Neuron (in vitro differentiated cells): ENCODE measurements around the gene BEND5.

ENCODE experiments used
- H2AFZ ChIP-seq: one replicate; pipeline ENCODE4 v1.6.1; 2013; ENCODE audit warnings: low read depth, mild to moderate bottlenecking, inconsistent platforms, low read length, moderate library complexity
- H3K27me3 ChIP-seq: one replicate; pipeline ENCODE4 v1.6.1; 2013; ENCODE audit warnings: low read length; ENCODE audit not compliant: insufficient read depth
- H3K36me3 ChIP-seq: one replicate; pipeline ENCODE4 v1.6.1; 2013; ENCODE audit warnings: low read length; ENCODE audit not compliant: insufficient read depth
- H3K4me1 ChIP-seq: one replicate; pipeline ENCODE4 v1.6.1; 2013; ENCODE audit warnings: low read length; ENCODE audit not compliant: insufficient read depth
- H3K4me3 ChIP-seq: 2 replicates; pipeline ENCODE4 v1.5.1; 2013; ENCODE audit warnings: mild to moderate bottlenecking, low read length, moderate library complexity
- H3K9me3 ChIP-seq: one replicate; pipeline ENCODE4 v1.6.1; 2013; ENCODE audit warnings: low read length

The BEND5 gene

DNA sequence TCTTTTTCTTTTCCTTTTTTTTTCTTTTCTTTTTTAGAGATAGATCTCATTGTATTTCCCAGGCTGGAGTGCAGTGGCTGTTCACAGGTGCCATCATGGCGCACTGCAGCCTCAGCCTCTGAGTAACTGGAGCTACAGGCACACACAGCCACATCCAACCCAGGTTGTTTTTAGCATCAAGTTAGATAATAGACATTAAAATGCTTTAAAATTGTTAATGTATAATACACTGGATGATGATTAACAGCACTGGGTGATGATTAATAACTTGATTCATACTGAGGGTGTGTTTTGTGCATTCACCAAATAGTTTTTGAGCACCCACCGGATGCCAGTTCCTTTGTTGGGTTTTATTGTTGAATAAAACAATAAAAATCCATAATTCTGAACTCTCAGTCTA, 75.2 kb downstream of the BEND5 start:
- Histone ChIP-seq H2AFZ (no peak overlapping the region), H3K9me3 (no peaks in the 10 kb centered on the region), H3K36me3 (no peaks in the 10 kb centered on the region), H3K27me3 (no peaks in the 10 kb centered on the region), H3K4me1 (no peaks in the 10 kb centered on the region), H3K4me3 (no peak overlapping the region)

DNA sequence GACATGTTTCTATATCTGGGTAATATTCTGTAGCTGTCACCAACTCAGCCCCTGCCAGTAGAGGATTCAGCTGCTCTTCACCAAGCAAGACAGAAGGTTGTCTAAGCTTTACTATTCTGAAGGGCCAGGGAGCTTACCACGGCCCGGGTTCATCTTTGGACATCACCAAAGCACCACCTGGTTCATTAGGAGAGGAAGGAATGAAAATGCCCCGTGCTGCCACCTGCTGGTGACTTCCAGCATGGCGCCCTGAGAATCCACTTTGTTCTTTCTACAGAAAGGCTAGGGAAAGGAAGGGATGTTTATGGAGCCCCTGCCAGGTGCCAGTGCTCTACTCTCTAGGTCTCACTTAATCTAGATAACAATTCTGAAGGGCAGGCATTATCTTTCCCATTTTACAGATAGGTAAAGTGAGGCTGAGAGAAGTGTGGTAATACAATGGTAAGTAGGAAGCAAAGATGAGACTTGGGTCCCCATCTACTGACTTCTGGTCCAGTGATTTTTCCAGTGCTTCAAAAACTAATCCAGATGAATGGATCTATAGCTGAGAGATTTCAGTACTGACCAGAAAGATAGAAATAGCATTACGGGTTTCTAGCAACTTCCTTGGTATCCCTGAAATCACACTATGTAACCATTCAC, 79.5 kb downstream of the BEND5 start:
- Histone ChIP-seq H3K4me1 (no peaks in the 10 kb centered on the region), H3K4me3 (no peak overlapping the region), H2AFZ (no peak overlapping the region), H3K27me3 (peaks cover 3% of the 10 kb centered on the region), H3K9me3 (no peaks in the 10 kb centered on the region), H3K36me3 (no peaks in the 10 kb centered on the region)

- no peaks in the 10 kb centered on the region for H3K9me3 ChIP-seq
- H3K4me3 ChIP-seq: no peak overlapping the region
- H3K27me3 ChIP-seq: peaks cover 3% of the 10 kb centered on the region
- H3K4me1 ChIP-seq: no peaks in the 10 kb centered on the region
- H2AFZ ChIP-seq: no peak overlapping the region
- no peaks in the 10 kb centered on the region for H3K36me3 ChIP-seq
These were observed 81.5 kb downstream of the BEND5 start for GRCh38 chr1:48695161-48695560.

DNA sequence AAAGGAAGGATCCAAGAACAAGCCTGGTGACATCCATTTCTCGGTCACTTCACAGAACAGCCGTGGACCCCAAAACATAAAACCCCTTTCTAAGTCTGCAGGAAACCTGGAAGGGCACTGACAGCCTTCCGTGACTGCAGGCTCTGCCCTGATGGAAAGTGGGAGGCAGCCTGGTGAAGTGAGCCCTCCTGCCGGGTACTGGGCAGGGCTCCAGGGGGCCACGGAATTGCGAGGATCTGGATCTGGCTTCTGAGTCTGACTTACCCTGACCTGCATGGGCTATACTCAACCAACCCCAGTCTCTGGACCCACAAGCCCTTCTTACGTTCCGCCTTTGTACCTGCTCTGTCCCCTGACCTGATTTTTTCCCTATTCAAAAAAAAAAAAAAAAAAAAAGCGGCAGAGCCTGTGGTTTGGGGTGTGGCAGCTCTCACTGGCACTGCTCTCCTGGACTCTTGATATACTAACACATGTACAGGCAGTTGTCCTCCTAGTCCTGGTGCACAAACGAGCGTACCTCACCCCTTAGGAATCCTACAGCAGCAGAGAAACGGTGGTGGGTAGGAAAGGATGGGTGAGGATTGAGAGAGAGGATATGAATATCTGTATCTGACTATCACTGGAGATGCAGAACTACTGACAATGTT, 82.9 kb downstream of the BEND5 start:
- no peak overlapping the region for H3K4me3 ChIP-seq
- H3K9me3 ChIP-seq: no peaks in the 10 kb centered on the region
- H3K27me3 ChIP-seq: peaks cover 3% of the 10 kb centered on the region

DNA sequence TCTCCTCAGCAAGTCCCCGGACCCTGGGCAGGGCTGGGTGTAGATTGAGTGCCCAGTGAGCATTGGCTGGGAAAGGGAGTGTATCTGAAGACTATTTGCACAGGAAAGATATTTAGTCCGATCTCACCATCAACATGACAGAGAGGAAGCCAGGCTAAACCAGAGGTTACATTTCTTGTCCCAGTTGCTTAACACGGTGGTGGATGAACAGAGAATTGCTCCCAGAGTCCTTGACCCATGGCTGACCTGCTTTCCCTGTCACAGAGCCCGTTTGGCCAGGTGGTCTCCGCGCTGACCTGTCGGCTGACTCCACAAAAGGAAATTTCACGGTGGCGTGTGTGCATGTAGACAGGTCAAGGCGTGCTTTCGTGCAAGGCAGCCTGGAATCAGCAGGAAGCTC, 83.5 kb downstream of the BEND5 start:
- no peaks in the 10 kb centered on the region for H3K4me1 ChIP-seq
- no peaks in the 10 kb centered on the region for H3K9me3 ChIP-seq

More for the DNA sequence above, 82.9 kb downstream of the BEND5 start:
- no peak overlapping the region for H2AFZ ChIP-seq
- H3K4me1 ChIP-seq: no peaks in the 10 kb centered on the region
- H3K36me3 ChIP-seq: no peaks in the 10 kb centered on the region

GRCh38 chr1:48692235-48692634, 84.5 kb downstream of the BEND5 start:
- Histone ChIP-seq H3K4me1 (peaks cover 4% of the 10 kb centered on the region), H3K27me3 (peaks cover 3% of the 10 kb centered on the region), H3K9me3 (no peaks in the 10 kb centered on the region), H3K36me3 (no peaks in the 10 kb centered on the region), H3K4me3 (no peak overlapping the region), H2AFZ (no peak overlapping the region)

More for the DNA sequence above, 83.5 kb downstream of the BEND5 start:
- H3K4me3 ChIP-seq: no peak overlapping the region
- peaks cover 3% of the 10 kb centered on the region for H3K27me3 ChIP-seq
- no peak overlapping the region for H2AFZ ChIP-seq
- no peaks in the 10 kb centered on the region for H3K36me3 ChIP-seq

- H3K27me3 ChIP-seq: peaks cover 3% of the 10 kb centered on the region
- H3K9me3 ChIP-seq: no peaks in the 10 kb centered on the region
- no peaks in the 10 kb centered on the region for H3K36me3 ChIP-seq
- H3K4me3 ChIP-seq: no peak overlapping the region
- no peak overlapping the region for H2AFZ ChIP-seq
- H3K4me1 ChIP-seq: peaks cover 4% of the 10 kb centered on the region
These were observed 85.2 kb downstream of the BEND5 start for GRCh38 chr1:48691429-48692001.

GRCh38 chr1:48688102-48688760, 88.5 kb downstream of the BEND5 start:
- Histone ChIP-seq H3K27me3 (no peaks in the 10 kb centered on the region), H3K36me3 (no peaks in the 10 kb centered on the region), H3K4me1 (peaks cover 13% of the 10 kb centered on the region), H3K4me3 (no peak overlapping the region), H3K9me3 (no peaks in the 10 kb centered on the region), H2AFZ (no peak overlapping the region)

- no peak overlapping the region for H3K4me3 ChIP-seq
- no peak overlapping the region for H2AFZ ChIP-seq
- no peaks in the 10 kb centered on the region for H3K36me3 ChIP-seq
- no peaks in the 10 kb centered on the region for H3K27me3 ChIP-seq
- H3K4me1 ChIP-seq: peaks cover 13% of the 10 kb centered on the region
- H3K9me3 ChIP-seq: no peaks in the 10 kb centered on the region
These were observed 89.2 kb downstream of the BEND5 start for GRCh38 chr1:48687282-48688045.

DNA sequence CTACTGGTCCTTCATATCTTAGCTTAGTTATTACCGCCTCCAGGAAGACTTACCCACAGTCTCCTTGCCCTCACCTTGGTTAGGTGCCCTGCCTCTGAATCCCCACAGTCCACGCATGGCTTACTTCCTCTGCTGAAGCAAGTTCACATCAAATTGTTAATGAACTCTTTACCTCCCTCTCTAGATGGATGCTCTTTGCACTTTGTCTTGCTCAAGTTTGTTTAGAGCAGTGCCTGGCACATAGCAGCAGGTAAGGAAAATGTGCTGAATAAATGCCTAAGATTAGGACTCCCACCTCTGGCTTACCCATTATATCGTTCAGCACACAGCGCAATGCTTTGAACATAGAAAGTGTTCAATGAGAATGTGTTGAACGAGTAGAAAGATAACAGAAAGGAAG, 90.5 kb downstream of the BEND5 start:
- H2AFZ ChIP-seq: no peak overlapping the region
- no peaks in the 10 kb centered on the region for H3K27me3 ChIP-seq
- H3K4me3 ChIP-seq: no peak overlapping the region
- H3K9me3 ChIP-seq: no peaks in the 10 kb centered on the region
- no peaks in the 10 kb centered on the region for H3K36me3 ChIP-seq
- H3K4me1 ChIP-seq: peaks cover 13% of the 10 kb centered on the region

DNA sequence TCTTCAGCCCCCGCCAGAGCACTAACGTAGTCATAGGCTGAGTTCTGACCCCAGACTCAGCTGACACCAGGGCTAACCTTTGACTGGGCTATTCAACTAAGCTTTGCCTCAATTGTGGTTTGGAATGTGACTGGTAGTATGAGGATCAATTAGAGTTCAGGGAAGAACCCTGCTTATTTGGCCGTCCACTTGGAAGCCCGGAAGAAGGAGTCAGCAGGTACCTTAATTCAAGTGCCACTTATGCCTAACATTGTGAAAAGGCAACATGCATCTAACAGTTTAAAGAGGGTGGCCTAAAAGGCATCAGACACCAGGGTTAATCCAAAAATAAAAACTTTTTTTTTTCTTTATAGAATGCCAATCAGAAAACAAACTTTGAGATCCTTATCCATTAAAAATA, 92.3 kb downstream of the BEND5 start:
- Histone ChIP-seq H3K36me3 (no peaks in the 10 kb centered on the region), H3K4me3 (no peak overlapping the region), H3K9me3 (no peaks in the 10 kb centered on the region), H2AFZ (no peak overlapping the region), H3K4me1 (peaks cover 17% of the 10 kb centered on the region), H3K27me3 (no peaks in the 10 kb centered on the region)

GRCh38 chr1:48683839-48684238, 92.9 kb downstream of the BEND5 start:
- Histone ChIP-seq H3K27me3 (no peaks in the 10 kb centered on the region), H3K36me3 (no peaks in the 10 kb centered on the region), H3K4me3 (no peak overlapping the region), H3K4me1 (peaks cover 17% of the 10 kb centered on the region), H2AFZ (no peak overlapping the region), H3K9me3 (no peaks in the 10 kb centered on the region)
